NCI-H2081 (cell line): ENCODE measurements around the gene GNG7.
"Not testable (repeated sequence)": the region's sequence is repeated elsewhere in the genome, so short reads cannot be mapped to it uniquely, and the experiment has no call there.

Experiments used
- DNase-seq, 2 experiments: peaks; one replicate each; lab custom pipeline; 2025; lab: John Stamatoyannopoulos, UW

The GNG7 gene

GRCh38 chr19:2726904-2727639 lies 24.6 kb upstream of the GNG7 start:
- DNase-seq: no peak

GRCh38 chr19:2726160-2726855 lies 23.8 kb upstream of the GNG7 start:
- no peak for DNase-seq

DNA sequence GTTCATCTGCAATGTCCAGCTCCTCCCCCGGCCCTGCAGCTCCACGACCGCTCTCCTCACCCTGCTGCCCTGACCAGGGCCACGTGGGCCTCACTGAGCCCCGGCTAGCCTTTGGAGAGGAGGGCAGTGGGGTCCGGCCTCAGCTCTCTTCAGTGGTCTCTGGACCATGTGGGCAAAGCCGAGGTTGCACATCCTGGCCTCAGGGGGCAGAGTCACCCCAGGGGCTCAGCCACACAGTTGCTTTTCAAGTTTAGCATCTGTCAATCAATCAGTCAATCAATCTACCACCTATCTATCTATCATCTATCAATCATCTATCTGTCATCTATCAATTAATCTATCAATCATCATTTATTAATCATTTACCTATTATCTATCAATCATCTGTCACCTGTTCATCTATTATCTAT lies 21.7 kb upstream of the GNG7 start:
- no peak for DNase-seq

DNA sequence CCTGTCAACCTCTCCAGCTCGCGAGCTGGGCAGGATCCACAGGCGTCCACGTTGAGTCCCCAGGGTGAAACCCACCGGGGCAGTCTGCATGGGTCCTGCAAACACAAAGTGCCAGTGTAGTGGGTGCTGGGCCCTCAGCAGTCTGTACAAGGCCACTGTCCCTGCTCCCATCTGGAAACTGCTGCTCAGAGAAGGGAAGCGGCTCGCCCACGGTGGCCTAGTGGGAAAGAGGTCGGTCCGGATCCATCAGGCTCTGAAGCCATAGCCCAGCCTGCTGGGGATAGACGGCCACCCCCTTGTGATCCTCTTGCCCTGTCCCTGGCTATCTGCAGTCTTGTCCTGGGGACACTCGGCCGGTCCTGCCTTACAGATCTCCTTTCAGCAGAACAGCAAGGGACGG lies 21.3 kb upstream of the GNG7 start:
- no peak for DNase-seq

DNA sequence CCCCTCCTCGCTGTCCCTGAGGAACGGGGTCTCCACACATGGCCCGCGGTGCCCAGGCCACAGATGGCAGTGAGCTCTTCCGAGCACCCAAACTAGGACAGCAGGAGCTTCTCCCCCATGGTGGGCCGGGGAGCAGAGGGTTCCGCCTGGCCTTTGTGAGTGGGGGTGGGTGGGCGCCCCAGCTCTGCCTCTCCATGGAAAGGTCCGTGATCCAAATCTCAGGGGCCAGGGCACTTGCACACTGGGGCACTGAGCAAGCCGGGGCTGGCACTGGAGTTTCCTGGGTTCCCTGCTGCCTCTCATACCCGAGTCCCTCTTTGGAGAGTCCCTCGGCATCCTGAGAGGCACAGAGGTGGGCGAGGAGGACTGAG lies 20.8 kb upstream of the GNG7 start:
- no peak for DNase-seq

GRCh38 chr19:2722541-2723344 lies 20.2 kb upstream of the GNG7 start:
- DNase-seq: no peak

DNA sequence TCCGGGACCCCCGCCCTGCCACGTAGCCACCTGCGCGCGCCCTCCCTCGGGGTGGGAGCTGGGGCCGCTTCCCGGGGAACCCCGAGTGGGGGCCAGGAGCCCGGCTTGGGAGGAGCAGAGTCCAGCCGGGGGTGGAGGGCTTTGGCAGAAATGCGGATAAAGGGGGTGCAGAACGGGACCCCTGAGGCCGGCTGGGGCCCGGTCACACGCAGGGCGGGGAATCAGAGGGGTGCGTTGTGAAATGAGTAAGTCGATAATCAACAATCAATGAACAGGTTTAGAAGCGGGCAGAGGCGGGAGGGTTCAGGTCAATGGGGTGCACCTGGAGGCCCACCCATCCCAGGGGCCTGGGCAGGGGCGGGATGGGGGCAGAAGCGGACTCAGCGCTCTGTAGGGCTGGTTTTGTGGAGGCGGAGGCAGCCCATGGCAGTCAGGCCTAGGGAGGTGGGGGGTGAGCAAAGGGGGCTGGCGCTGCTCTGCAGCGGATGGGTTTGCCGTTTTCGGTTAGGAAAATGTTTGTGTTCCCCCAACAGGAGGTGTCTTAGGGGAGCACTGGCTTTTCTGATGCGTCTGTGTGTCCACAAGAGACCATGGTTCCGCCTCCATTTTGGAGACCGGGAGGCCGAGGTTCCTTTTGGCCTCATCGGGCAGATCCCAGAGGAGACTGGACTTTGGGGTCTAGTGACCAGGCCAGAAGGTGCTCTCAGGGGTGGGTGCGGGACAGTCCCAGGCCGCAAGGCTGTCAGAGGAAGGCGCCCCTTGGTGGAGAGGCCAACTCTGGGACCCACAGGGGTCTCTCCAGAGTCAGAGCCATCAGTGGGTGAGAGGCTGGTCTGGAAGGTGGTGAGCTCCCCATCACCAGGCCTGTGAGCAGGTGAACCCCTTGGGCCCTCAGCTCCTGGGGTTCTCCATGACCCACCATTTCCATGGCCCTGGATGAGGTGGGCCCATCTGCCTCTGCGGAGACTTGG lies 19.4 kb upstream of the GNG7 start:
- DNase-seq: no peak

GRCh38 chr19:2720777-2721569 lies 18.5 kb upstream of the GNG7 start, which contains the start of gene DIRAS1:
Gene DIRAS1, minus strand, starts transcription at chr19:2721372. Its CDS starts 3,566 bp downstream, at chr19:2717806.
- no peak for DNase-seq

- DNase-seq: no peak
These were observed 17.7 kb upstream of the GNG7 start for GRCh38 chr19:2719920-2720776.

DNA sequence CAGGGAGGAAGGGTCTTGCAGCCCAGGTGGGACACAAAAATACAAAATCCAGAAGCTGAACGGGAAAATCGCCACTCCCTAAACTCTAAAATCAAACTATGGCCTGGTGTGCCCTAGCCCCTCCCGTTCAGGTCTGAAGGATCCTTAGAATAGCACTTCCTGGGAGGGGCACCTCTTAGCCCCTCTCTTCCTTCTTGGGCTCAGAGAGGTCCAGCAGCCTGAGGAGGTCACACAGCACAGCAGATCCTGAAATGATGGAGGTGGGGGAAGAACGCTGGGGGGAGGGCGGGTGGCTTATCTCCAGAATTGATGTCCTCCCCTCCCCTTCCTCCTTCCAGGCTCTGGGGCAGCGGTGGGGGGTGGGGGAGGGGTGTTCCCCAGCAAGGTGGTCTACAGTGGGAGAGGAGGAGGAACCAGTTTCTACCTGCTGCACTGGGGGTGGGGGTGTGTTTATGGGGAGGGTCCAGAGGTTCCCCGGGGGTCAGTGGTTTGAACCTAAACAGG lies 16.8 kb upstream of the GNG7 start:
- DNase-seq: no peak

DNA sequence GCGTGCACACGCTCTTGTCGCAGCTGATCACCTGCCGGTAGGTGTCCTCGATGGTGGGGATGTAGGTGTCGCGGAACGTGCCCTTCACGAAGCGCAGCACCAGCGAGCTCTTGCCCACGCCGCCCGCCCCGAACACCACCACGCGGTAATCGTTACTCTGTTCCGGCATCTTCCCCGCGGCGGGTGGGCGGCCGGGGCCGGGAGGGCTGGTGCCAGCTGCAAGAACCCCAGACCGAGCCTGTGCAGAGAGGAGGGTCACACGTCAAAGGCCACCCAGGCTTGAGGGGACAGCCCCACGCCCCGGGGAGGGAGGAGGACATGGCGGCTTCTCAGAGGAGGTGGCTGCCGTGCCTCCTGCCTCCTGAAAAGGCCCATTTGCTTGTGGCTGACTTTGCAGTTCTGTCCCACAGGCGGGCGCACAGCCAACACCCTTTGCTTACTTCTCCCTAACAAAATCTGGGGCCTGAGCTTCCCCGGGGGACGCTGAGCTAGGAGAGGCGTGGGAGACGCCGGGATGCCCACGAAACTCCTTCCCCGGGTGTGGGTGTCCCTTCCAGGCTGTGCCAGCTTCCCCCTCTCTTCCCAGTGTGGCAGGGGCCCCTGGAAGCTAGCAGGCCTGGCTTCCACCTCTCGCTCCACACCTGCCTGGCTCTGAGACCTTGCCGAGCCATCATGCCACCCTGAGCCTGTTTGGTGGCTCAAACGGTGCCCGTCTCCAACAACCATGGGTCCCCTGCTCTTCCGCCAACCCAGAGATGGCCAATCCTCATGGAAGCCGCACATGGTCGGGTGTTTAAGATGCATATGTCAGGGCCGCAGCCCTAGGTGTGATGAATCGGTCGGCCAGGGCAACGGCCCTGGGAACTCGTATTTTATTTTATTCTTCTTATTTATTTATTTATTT lies 15.4 kb upstream of the GNG7 start:
- DNase-seq: no peak

- no peak for DNase-seq
These were observed 14.5 kb upstream of the GNG7 start for GRCh38 chr19:2716722-2717637.

DNA sequence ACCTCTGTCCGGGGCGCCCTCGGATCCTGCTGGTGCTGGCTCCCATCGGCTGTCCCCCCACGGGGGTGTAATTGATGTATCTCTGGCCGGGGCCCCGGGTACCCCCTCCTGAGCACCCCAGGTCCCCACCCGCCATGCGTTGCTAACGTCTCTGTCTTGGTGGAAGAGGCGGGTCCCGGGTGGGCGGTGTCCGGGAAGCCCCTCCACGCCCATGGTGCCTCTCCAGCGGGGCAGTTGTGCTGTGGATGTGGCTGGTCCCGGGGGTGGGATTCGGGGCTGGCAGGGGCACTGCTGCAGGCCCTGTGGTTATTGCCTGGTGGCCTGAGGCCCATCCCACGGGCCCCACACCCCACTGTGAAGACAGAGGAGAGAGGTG lies 13.8 kb upstream of the GNG7 start:
- no peak for DNase-seq

DNA sequence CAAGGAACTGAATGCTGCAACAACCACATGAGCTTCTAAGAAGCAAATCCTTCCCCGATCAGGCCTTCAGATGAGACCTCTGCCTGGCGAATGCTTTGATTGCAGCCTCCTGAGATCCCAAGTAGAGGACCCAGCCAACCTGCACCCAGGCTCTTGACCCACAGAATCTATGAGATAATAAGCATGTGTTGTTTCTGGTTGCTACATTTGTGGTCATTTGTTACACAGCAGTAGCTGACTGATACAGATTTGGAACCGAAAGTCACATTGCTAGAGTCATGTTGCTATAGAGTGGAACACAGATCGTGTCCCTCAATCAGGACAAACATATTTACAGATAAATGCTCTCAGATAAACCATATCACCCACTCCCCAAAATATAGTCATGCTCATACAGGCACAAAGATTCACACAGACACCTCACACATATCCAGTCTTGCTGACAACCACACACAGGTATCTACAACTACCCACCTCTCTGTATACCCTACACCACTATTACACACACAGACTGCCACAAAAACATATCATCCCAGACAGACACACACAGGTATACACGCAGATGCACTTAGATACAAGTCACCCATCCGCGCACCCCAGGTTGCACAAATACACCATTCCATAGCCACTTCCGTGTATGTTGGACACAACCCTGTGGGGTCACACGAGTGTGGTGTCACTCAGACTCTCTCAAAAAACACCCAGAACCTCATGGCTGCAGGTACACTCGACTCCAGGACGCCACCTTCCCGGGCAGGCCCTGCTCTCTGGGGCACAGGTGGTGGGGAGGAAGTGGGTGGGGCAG lies 13.2 kb upstream of the GNG7 start:
- no peak for DNase-seq

- no peak for DNase-seq
These were observed 12.2 kb upstream of the GNG7 start for GRCh38 chr19:2714531-2715269.

GRCh38 chr19:2714102-2714501 lies 11.6 kb upstream of the GNG7 start:
- not testable (repeated sequence) for DNase-seq
